ENCODE results near the gene EPS8L1.
A peak's percentile ranks its signal among the peaks of the same experiment; 100 is the strongest.

The EPS8L1 gene

GRCh38 chr19:55082020-55082851 lies 6.6 kb downstream of the EPS8L1 start:
- Histone ChIP-seq H3K9me3 (ENCODE audit: severe bottlenecking) (no peaks in the 10 kb centered on the region), H3K27me3 (ENCODE audit: insufficient read depth, low read depth, severe bottlenecking) (peaks cover 4% of the 10 kb centered on the region), H3K36me3 (no peaks in the 10 kb centered on the region), H3K4me3 (ENCODE audit: low read depth, low read length) (peak overlapping the region; percentile 78), H3K27ac (no peak overlapping the region)
- no peak for TF ChIP-seq CTCF (IDR thresholded peaks at IDR 0.05; ENCODE audit: low read depth, low read length)
- DNase-seq, result peak; percentile 89

GRCh38 chr19:55083004-55083850 lies 7.6 kb downstream of the EPS8L1 start:
- H3K9me3 ChIP-seq (ENCODE audit: severe bottlenecking), result no peaks in the 10 kb centered on the region
- H3K27me3 ChIP-seq (ENCODE audit: insufficient read depth, low read depth, severe bottlenecking), result peaks cover 4% of the 10 kb centered on the region
- no peak for DNase-seq
- no peaks in the 10 kb centered on the region for H3K36me3 ChIP-seq
- no peak overlapping the region for H3K27ac ChIP-seq
- TF ChIP-seq CTCF (IDR thresholded peaks at IDR 0.05; ENCODE audit: low read depth, low read length), result no peak
- no peak overlapping the region for H3K4me3 ChIP-seq (ENCODE audit: low read depth, low read length)

- no peak for TF ChIP-seq CTCF (IDR thresholded peaks at IDR 0.05; ENCODE audit: low read depth, low read length)
- Histone ChIP-seq H3K4me3 (ENCODE audit: low read depth, low read length) (no peak overlapping the region), H3K27me3 (ENCODE audit: insufficient read depth, low read depth, severe bottlenecking) (peaks cover 4% of the 10 kb centered on the region), H3K27ac (no peak overlapping the region), H3K36me3 (no peaks in the 10 kb centered on the region), H3K9me3 (ENCODE audit: severe bottlenecking) (no peaks in the 10 kb centered on the region)
- DNase-seq, result no peak
Observed at GRCh38 chr19:55084416-55084815, 8.7 kb downstream of the EPS8L1 start.

- DNase-seq, result no peak
- no peak for TF ChIP-seq CTCF (IDR thresholded peaks at IDR 0.05; ENCODE audit: low read depth, low read length)
- Histone ChIP-seq H3K27me3 (ENCODE audit: insufficient read depth, low read depth, severe bottlenecking) (peaks cover 4% of the 10 kb centered on the region), H3K27ac (peak overlapping the region; percentile 7; the same call in 1 of the 2 replicates), H3K4me3 (ENCODE audit: low read depth, low read length) (peak overlapping the region; percentile 58), H3K36me3 (peaks cover 3% of the 10 kb centered on the region; the same call in 1 of the 2 replicates), H3K9me3 (ENCODE audit: severe bottlenecking) (no peaks in the 10 kb centered on the region)
Observed at GRCh38 chr19:55085923-55086715, 10.4 kb downstream of the EPS8L1 start.

GRCh38 chr19:55086730-55087541 lies 11.3 kb downstream of the EPS8L1 start:
- peaks cover 1% of the 10 kb centered on the region for H3K27me3 ChIP-seq (ENCODE audit: insufficient read depth, low read depth, severe bottlenecking)
- H3K36me3 ChIP-seq, result peaks cover 3% of the 10 kb centered on the region; the same call in 1 of the 2 replicates
- peak; percentile 98 for DNase-seq
- H3K4me3 ChIP-seq (ENCODE audit: low read depth, low read length), result peak overlapping the region; percentile 58
- peak overlapping the region; percentile 7; the same call in 1 of the 2 replicates for H3K27ac ChIP-seq
- no peaks in the 10 kb centered on the region for H3K9me3 ChIP-seq (ENCODE audit: severe bottlenecking)
- no peak for TF ChIP-seq CTCF (IDR thresholded peaks at IDR 0.05; ENCODE audit: low read depth, low read length)
